GM12878 (cell line): ENCODE measurements around the gene CLTCL1.

Experiments used
- HCFC1 ChIP-seq: fragments of 150-350 bp; IDR thresholded peaks from 2 replicates; pipeline ENCODE4 v1.6.1; 2014; ENCODE audit warnings: low read length
- NR2C2 ChIP-seq: IDR thresholded peaks from 2 replicates; pipeline ENCODE4 v1.6.1; 2011; ENCODE audit warnings: borderline replicate concordance, low read depth; ENCODE audit not compliant: control insufficient read depth, insufficient read length
- REST ChIP-seq: IDR thresholded peaks from 2 replicates; pipeline ENCODE4 v1.6.1; 2012; ENCODE audit warnings: mild to moderate bottlenecking, low read depth, low read length
- TF ChIP-seq, protein P1 (sequence below), 3 experiments: IDR thresholded peaks in 2 of 3; conservative IDR thresholded peaks in 1 of 3; 2 replicates each; pipeline ENCODE4 v1.5.1; 2011; ENCODE audit warnings: low read depth in 3 of 3, low read length in 3 of 3, mild to moderate bottlenecking in 3 of 3, control low read depth in 2 of 3, moderate library complexity in 2 of 3, inconsistent platforms in 1 of 3, mixed read lengths in 1 of 3; ENCODE audit not compliant: control insufficient read depth in 2 of 3, insufficient read depth in 1 of 3; ENCODE audit errors: extremely low read depth in 1 of 3

DNA sequence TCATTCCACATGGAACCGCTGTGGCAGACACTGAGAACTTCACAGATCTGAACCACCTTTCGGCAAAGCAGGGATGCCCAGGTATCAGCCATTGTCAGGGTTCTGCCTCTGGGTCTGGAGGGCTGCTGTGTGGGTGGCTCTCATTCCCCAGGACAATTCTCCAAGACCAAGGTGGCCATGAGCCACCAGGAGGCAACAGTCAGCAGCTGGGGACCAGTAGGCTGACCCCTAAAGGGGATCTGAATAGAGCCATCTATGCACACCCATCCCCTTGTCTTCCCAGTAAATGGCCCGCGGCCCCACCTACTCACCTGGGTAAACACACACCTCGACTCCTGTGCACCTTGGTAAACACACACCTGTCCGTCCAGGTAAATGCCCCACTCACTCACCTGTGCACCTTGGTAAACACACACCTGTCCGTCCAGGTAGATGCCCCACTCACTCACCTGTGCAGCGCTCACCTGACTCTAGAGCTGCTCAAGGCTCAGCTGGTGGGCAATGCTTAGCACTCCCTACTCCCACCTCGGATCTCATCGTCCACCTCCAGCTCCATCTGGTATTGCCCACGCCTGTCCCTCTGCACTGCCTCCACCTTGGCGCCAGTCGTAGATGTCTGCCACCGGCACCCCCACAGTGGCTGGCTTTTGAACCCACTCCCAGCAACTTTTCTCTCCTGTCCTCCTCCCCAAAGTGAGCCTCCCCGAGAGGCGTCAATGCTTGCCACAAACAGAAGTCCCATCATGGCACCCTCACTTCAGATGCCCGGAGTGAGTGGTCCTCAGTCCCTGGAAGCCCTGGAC lies 123.2 kb downstream of the CLTCL1 start:
- TF ChIP-seq REST (no peak), NR2C2 (no peak), HCFC1 (no peak)
- TF ChIP-seq, protein P1, sequence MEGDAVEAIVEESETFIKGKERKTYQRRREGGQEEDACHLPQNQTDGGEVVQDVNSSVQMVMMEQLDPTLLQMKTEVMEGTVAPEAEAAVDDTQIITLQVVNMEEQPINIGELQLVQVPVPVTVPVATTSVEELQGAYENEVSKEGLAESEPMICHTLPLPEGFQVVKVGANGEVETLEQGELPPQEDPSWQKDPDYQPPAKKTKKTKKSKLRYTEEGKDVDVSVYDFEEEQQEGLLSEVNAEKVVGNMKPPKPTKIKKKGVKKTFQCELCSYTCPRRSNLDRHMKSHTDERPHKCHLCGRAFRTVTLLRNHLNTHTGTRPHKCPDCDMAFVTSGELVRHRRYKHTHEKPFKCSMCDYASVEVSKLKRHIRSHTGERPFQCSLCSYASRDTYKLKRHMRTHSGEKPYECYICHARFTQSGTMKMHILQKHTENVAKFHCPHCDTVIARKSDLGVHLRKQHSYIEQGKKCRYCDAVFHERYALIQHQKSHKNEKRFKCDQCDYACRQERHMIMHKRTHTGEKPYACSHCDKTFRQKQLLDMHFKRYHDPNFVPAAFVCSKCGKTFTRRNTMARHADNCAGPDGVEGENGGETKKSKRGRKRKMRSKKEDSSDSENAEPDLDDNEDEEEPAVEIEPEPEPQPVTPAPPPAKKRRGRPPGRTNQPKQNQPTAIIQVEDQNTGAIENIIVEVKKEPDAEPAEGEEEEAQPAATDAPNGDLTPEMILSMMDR (IDR thresholded peaks at IDR 0.05 in 2 of 3, conservative IDR thresholded peaks at IDR 0.05 in 1 of 3; ENCODE audit: control insufficient read depth in 2 of 3, extremely low read depth in 1 of 3, insufficient read depth in 1 of 3, low read depth in 3 of 3, low read length in 3 of 3): no peak
